GM23338 (cell line): ENCODE data around the gene SEPTIN8. TPM values are rescaled to one million over a fixed set of nuclear protein-coding genes. Genes with fewer than 3 reads are reported as not detected.

ENCODE experiments used
- ATAC-seq: fragments of 200-7000 bp; cut with Tn5 transposase; 3 replicates; pipeline ENCODE4 v1.9.1; 2020
- DNase-seq: peaks from one replicate; pipeline ENCODE4 v3.0.0-alpha.2; 2015; ENCODE audit warnings: low spot score
- H2AFZ ChIP-seq: fragments of 200-600 bp; sonication (generic); 2 replicates; pipeline ENCODE4 v1.8.0; 2016; ENCODE audit warnings: antibody characterized with exemption, mild to moderate bottlenecking, moderate library complexity
- H3F3A ChIP-seq: fragments of 200-600 bp; sonication (generic); replicated peaks from 2 replicates; pipeline ENCODE4 v1.8.0; 2017; ENCODE audit warnings: antibody characterized with exemption, mixed run types, low read depth
- H3K27ac ChIP-seq: fragments of 200-600 bp; sonication (generic); 2 replicates; pipeline ENCODE4 v1.6.1; 2016; ENCODE audit warnings: low read depth
- H3K27me3 ChIP-seq: fragments of 200-600 bp; sonication (generic); 2 replicates; pipeline ENCODE4 v1.8.0; 2016; ENCODE audit warnings: mild to moderate bottlenecking, mixed run types, moderate library complexity; ENCODE audit not compliant: insufficient read depth
- H3K36me3 ChIP-seq: fragments of 200-600 bp; sonication (generic); 2 replicates; pipeline ENCODE4 v1.8.0; 2016; ENCODE audit warnings: mild to moderate bottlenecking; ENCODE audit not compliant: insufficient read depth
- H3K4me1 ChIP-seq: fragments of 200-600 bp; sonication (generic); 2 replicates; pipeline ENCODE4 v1.8.0; 2016; ENCODE audit warnings: mild to moderate bottlenecking, moderate library complexity; ENCODE audit not compliant: insufficient read depth
- H3K4me2 ChIP-seq: fragments of 200-600 bp; sonication (generic); 2 replicates; pipeline ENCODE4 v1.7.1; 2017; ENCODE audit warnings: mixed run types
- H3K4me3 ChIP-seq: fragments of 200-600 bp; sonication (generic); 2 replicates; pipeline ENCODE4 v1.6.1; 2016; ENCODE audit warnings: mixed run types
- H3K79me2 ChIP-seq: fragments of 200-600 bp; sonication (generic); replicated peaks from 2 replicates; pipeline ENCODE4 v1.8.0; 2017; ENCODE audit warnings: mild to moderate bottlenecking; ENCODE audit not compliant: insufficient read depth
- H3K9me2 ChIP-seq: fragments of 200-600 bp; sonication (generic); 2 replicates; pipeline ENCODE4 v1.8.0; 2017; ENCODE audit not compliant: insufficient read depth
- H4K20me1 ChIP-seq: fragments of 200-600 bp; sonication (generic); replicated peaks from 2 replicates; pipeline ENCODE4 v1.8.0; 2017; ENCODE audit warnings: mild to moderate bottlenecking; ENCODE audit not compliant: insufficient read depth
- H3K27ac Mint-ChIP-seq: 2 replicates; pipeline ENCODE4 v1.8.0; 2020; ENCODE audit warnings: inconsistent platforms, mild to moderate bottlenecking, moderate library complexity, mixed read lengths
- H3K27me3 Mint-ChIP-seq: 3 replicates; pipeline ENCODE4 v1.8.0; 2022; ENCODE audit warnings: low read depth, mild to moderate bottlenecking, moderate library complexity, mixed read lengths, inconsistent platforms; ENCODE audit not compliant: insufficient read depth, poor library complexity
- H3K36me3 Mint-ChIP-seq: 3 replicates; pipeline ENCODE4 v1.8.0; 2021; ENCODE audit warnings: low read depth, mild to moderate bottlenecking, inconsistent platforms, moderate library complexity, mixed read lengths
- H3K4me1 Mint-ChIP-seq: 3 replicates; pipeline ENCODE4 v1.8.0; 2020; ENCODE audit warnings: mild to moderate bottlenecking, inconsistent platforms, mixed read lengths
- H3K4me3 Mint-ChIP-seq: 3 replicates; pipeline ENCODE4 v1.8.0; 2021; ENCODE audit warnings: moderate library complexity, mild to moderate bottlenecking, inconsistent platforms, mixed read lengths
- H3K9me3 Mint-ChIP-seq: 3 replicates; pipeline ENCODE4 v1.8.0; 2020; ENCODE audit warnings: moderate library complexity, mild to moderate bottlenecking, inconsistent platforms, mixed read lengths
- CREB1 ChIP-seq: fragments of 250-450 bp; sonication (Bioruptor Pico); IDR thresholded peaks from 2 replicates; pipeline ENCODE4 v1.5.0; 2020; ENCODE audit warnings: low read depth, mild to moderate bottlenecking, moderate library complexity
- ETS1 ChIP-seq: IDR thresholded peaks from 2 replicates; pipeline ENCODE4 v1.6.1; 2016; ENCODE audit warnings: antibody characterized with exemption
- EZH2 ChIP-seq: fragments of 200-600 bp; sonication (generic); IDR thresholded peaks from one replicate; pipeline ENCODE4 v1.8.0; 2017; ENCODE audit warnings: antibody characterized with exemption, mild to moderate bottlenecking, low read depth; ENCODE audit not compliant: unreplicated experiment
- EZH2phosphoT487 ChIP-seq: fragments of 200-600 bp; sonication (generic); IDR thresholded peaks from one replicate; pipeline ENCODE4 v1.8.1; 2018; ENCODE audit warnings: antibody characterized with exemption; ENCODE audit not compliant: unreplicated experiment
- JUNB ChIP-seq: IDR thresholded peaks from one replicate; pipeline ENCODE4 v1.6.1; 2016; ENCODE audit warnings: antibody characterized with exemption; ENCODE audit not compliant: unreplicated experiment
- NANOG ChIP-seq: IDR thresholded peaks from 2 replicates; pipeline ENCODE4 v1.6.1; 2016; ENCODE audit warnings: antibody characterized with exemption, borderline replicate concordance
- POLR2AphosphoS5 ChIP-seq: IDR thresholded peaks from 2 replicates; pipeline ENCODE4 v1.6.1; 2016; ENCODE audit warnings: antibody characterized with exemption, low read depth
- STAT1 ChIP-seq: IDR thresholded peaks from one replicate; pipeline ENCODE4 v1.6.1; 2016; ENCODE audit warnings: antibody characterized with exemption; ENCODE audit not compliant: unreplicated experiment
- ZNF114 ChIP-seq: fragments of 250-450 bp; sonication (Bioruptor Pico); IDR thresholded peaks from 2 replicates; pipeline ENCODE4 v1.5.0; 2020; ENCODE audit warnings: mild to moderate bottlenecking, moderate library complexity
- ZNF331 ChIP-seq: fragments of 250-450 bp; sonication (Bioruptor Pico); IDR thresholded peaks from 2 replicates; pipeline ENCODE4 v1.5.0; 2020; ENCODE audit warnings: low read depth, mild to moderate bottlenecking, moderate library complexity
- polyA plus RNA-seq: library from polyadenylated mRNA; unstranded; fragments of >200 nt; fragmentation: Nextera tagmentation; extraction: Ambion mirVana; gene quantifications from 2 replicates; pipeline ENCODE4 v1.2.1, GENCODE V29; 2016
- total RNA-seq: library from RNA; depleted of rRNA; stranded (reverse); fragments of >200 nt; shearing (Covaris generic); gene quantifications from 2 replicates; pipeline ENCODE4 v1.2.3, GENCODE V29; 2014
- TF ChIP-seq, protein P1 (sequence below): fragments of 250-450 bp; sonication (Bioruptor Pico); IDR thresholded peaks from 2 replicates; pipeline ENCODE4 v1.5.0; 2020; ENCODE audit warnings: mild to moderate bottlenecking, moderate library complexity
- TF ChIP-seq, protein P2 (sequence below): IDR thresholded peaks from one replicate; pipeline ENCODE4 v1.6.1; 2018; ENCODE audit warnings: antibody characterized with exemption; ENCODE audit not compliant: unreplicated experiment
- TF ChIP-seq, protein P3 (sequence below), 2 experiments: fragments of 200-600 bp in 1 of 2; sonication (generic) in 1 of 2; conservative IDR thresholded peaks; 2 replicates each; pipeline versions ENCODE4 v1.5.1 to v1.6.1; 2016 to 2017; ENCODE audit warnings: antibody characterized with exemption in 2 of 2, low read depth in 2 of 2, mild to moderate bottlenecking in 2 of 2, moderate library complexity in 1 of 2

SEPTIN8 gene
- total and polyA plus RNA-seq, 2 experiments from 2014 or later, result 8.8 to 45.0 TPM

GRCh38 chr5:132763181-132764036 lies 13.6 kb downstream of the SEPTIN8 start:
- no peak overlapping the region for H3K4me3 ChIP-seq
- no peaks in the 10 kb centered on the region for H4K20me1 ChIP-seq
- H3K36me3 ChIP-seq, result no peaks in the 10 kb centered on the region
- Mint-ChIP-seq H3K4me1 (no peaks in the 10 kb centered on the region; the same call in 2 of the 3 replicates), H3K36me3 (peaks cover 15% of the 10 kb centered on the region; the same call in 1 of the 3 replicates), H3K4me3 (no peak overlapping the region), H3K27ac (peak overlapping the region; percentile 24; the same call in 1 of the 2 replicates), H3K27me3 (peaks cover 8% of the 10 kb centered on the region), H3K9me3 (no peaks in the 10 kb centered on the region)
- no peaks in the 10 kb centered on the region for H3K4me1 ChIP-seq
- H3K27ac ChIP-seq, result no peak overlapping the region
- no peaks in the 10 kb centered on the region for H3K27me3 ChIP-seq
- ATAC-seq (no peak), DNase-seq (no peak)
- H3K4me2 ChIP-seq, result no peak overlapping the region
- TF ChIP-seq JUNB (no peak), ZNF114 (no peak), ZNF331 (CRISPR knock-in tag) (no peak), CREB1 (CRISPR knock-in tag) (no peak), EZH2phosphoT487 (no peak), ETS1 (no peak), STAT1 (no peak), NANOG (no peak), EZH2 (no peak), POLR2AphosphoS5 (no peak)
- TF ChIP-seq, protein P1, sequence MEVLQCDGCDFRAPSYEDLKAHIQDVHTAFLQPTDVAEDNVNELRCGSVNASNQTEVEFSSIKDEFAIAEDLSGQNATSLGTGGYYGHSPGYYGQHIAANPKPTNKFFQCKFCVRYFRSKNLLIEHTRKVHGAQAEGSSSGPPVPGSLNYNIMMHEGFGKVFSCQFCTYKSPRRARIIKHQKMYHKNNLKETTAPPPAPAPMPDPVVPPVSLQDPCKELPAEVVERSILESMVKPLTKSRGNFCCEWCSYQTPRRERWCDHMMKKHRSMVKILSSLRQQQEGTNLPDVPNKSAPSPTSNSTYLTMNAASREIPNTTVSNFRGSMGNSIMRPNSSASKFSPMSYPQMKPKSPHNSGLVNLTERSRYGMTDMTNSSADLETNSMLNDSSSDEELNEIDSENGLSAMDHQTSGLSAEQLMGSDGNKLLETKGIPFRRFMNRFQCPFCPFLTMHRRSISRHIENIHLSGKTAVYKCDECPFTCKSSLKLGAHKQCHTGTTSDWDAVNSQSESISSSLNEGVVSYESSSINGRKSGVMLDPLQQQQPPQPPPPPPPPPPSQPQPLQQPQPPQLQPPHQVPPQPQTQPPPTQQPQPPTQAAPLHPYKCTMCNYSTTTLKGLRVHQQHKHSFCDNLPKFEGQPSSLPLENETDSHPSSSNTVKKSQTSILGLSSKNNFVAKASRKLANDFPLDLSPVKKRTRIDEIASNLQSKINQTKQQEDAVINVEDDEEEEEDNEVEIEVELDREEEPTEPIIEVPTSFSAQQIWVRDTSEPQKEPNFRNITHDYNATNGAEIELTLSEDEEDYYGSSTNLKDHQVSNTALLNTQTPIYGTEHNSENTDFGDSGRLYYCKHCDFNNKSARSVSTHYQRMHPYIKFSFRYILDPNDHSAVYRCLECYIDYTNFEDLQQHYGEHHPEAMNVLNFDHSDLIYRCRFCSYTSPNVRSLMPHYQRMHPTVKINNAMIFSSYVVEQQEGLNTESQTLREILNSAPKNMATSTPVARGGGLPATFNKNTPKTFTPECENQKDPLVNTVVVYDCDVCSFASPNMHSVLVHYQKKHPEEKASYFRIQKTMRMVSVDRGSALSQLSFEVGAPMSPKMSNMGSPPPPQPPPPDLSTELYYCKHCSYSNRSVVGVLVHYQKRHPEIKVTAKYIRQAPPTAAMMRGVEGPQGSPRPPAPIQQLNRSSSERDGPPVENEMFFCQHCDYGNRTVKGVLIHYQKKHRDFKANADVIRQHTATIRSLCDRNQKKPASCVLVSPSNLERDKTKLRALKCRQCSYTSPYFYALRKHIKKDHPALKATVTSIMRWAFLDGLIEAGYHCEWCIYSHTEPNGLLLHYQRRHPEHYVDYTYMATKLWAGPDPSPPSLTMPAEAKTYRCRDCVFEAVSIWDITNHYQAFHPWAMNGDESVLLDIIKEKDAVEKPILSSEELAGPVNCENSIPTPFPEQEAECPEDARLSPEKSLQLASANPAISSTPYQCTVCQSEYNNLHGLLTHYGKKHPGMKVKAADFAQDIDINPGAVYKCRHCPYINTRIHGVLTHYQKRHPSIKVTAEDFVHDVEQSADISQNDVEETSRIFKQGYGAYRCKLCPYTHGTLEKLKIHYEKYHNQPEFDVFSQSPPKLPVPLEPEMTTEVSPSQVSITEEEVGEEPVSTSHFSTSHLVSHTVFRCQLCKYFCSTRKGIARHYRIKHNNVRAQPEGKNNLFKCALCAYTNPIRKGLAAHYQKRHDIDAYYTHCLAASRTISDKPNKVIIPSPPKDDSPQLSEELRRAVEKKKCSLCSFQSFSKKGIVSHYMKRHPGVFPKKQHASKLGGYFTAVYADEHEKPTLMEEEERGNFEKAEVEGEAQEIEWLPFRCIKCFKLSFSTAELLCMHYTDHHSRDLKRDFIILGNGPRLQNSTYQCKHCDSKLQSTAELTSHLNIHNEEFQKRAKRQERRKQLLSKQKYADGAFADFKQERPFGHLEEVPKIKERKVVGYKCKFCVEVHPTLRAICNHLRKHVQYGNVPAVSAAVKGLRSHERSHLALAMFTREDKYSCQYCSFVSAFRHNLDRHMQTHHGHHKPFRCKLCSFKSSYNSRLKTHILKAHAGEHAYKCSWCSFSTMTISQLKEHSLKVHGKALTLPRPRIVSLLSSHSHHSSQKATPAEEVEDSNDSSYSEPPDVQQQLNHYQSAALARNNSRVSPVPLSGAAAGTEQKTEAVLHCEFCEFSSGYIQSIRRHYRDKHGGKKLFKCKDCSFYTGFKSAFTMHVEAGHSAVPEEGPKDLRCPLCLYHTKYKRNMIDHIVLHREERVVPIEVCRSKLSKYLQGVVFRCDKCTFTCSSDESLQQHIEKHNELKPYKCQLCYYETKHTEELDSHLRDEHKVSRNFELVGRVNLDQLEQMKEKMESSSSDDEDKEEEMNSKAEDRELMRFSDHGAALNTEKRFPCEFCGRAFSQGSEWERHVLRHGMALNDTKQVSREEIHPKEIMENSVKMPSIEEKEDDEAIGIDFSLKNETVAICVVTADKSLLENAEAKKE (CRISPR knock-in tag), result no peak
- TF ChIP-seq, protein P2, sequence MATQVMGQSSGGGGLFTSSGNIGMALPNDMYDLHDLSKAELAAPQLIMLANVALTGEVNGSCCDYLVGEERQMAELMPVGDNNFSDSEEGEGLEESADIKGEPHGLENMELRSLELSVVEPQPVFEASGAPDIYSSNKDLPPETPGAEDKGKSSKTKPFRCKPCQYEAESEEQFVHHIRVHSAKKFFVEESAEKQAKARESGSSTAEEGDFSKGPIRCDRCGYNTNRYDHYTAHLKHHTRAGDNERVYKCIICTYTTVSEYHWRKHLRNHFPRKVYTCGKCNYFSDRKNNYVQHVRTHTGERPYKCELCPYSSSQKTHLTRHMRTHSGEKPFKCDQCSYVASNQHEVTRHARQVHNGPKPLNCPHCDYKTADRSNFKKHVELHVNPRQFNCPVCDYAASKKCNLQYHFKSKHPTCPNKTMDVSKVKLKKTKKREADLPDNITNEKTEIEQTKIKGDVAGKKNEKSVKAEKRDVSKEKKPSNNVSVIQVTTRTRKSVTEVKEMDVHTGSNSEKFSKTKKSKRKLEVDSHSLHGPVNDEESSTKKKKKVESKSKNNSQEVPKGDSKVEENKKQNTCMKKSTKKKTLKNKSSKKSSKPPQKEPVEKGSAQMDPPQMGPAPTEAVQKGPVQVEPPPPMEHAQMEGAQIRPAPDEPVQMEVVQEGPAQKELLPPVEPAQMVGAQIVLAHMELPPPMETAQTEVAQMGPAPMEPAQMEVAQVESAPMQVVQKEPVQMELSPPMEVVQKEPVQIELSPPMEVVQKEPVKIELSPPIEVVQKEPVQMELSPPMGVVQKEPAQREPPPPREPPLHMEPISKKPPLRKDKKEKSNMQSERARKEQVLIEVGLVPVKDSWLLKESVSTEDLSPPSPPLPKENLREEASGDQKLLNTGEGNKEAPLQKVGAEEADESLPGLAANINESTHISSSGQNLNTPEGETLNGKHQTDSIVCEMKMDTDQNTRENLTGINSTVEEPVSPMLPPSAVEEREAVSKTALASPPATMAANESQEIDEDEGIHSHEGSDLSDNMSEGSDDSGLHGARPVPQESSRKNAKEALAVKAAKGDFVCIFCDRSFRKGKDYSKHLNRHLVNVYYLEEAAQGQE, result no peak
- TF ChIP-seq, protein P3, sequence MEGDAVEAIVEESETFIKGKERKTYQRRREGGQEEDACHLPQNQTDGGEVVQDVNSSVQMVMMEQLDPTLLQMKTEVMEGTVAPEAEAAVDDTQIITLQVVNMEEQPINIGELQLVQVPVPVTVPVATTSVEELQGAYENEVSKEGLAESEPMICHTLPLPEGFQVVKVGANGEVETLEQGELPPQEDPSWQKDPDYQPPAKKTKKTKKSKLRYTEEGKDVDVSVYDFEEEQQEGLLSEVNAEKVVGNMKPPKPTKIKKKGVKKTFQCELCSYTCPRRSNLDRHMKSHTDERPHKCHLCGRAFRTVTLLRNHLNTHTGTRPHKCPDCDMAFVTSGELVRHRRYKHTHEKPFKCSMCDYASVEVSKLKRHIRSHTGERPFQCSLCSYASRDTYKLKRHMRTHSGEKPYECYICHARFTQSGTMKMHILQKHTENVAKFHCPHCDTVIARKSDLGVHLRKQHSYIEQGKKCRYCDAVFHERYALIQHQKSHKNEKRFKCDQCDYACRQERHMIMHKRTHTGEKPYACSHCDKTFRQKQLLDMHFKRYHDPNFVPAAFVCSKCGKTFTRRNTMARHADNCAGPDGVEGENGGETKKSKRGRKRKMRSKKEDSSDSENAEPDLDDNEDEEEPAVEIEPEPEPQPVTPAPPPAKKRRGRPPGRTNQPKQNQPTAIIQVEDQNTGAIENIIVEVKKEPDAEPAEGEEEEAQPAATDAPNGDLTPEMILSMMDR (conservative IDR thresholded peaks at IDR 0.05; ENCODE audit: low read depth in 2 of 2), result no peak
- H2AFZ ChIP-seq, result no peak overlapping the region
- no peaks in the 10 kb centered on the region for H3K9me2 ChIP-seq
- H3K79me2 ChIP-seq, result no peaks in the 10 kb centered on the region
- no peaks in the 10 kb centered on the region for H3F3A ChIP-seq
